GM19238 (cell line): ENCODE measurements around the gene CS.
"Not testable (repeated sequence)": the region's sequence is repeated elsewhere in the genome, so short reads cannot be mapped to it uniquely, and the experiment has no call there.

Experiments
- DNase-seq: peaks from one replicate; pipeline ENCODE4 v3.0.0; 2011; ENCODE audit warnings: low spot score; ENCODE audit not compliant: insufficient read length

Gene CS

DNA sequence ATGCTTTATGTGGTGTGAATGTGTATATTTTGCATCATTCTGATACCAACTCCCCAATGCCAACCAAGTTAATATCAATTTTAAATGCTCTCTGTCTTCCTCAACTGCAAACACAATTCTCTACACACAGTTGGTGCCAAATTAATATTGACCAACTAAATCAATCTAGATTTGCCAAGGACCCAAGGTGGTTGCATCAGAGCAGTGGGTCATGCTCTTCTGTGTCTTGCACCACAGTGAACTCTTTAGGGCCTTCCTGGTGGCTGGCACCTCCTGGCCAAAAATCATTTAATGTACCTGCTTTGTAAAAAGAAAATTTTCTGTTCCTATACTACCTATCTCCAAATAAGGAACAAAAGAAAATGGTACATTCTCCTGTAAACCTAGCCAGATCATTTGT, 19.3 kb downstream of the CS start:
- no peak for DNase-seq

DNA sequence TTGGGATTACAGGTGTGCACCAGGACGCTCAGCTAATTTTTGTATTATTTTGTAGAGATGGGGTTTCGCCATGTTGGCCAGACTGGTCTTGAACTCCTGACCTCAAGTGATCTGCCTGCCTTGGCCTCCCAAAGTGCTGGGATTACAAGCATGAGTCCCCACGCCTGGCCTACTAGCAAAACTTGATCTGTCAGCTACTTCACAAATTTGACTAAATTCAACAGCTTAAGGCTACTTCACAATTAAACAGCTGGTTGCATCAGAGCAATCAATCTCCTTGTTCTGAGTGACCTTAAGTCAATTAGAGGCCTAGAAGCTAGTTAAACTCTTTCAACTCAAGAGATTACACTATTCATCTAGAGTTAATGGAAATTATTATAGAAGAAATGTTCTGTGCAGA, 21.2 kb downstream of the CS start:
- DNase-seq: no peak

DNA sequence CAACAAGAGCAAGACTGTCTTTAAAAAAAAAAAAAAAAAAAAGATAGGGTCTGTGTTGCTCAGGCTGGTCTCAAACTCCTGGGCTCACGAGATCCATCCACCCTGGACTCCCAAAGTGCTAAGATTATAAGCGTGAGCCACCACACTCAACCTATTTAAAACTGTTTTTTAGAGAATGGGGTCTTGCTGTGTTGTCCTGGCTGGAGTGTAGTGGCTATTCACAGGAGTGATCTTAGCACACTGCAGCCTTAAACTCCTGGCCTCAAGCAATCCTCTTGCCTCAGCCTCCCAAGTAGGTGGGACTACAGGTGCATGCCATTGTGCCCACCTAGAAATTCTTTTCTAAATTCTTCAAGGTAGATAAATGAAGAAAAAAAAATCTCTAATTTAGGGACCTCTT, 25.8 kb downstream of the CS start:
- DNase-seq: no peak

DNA sequence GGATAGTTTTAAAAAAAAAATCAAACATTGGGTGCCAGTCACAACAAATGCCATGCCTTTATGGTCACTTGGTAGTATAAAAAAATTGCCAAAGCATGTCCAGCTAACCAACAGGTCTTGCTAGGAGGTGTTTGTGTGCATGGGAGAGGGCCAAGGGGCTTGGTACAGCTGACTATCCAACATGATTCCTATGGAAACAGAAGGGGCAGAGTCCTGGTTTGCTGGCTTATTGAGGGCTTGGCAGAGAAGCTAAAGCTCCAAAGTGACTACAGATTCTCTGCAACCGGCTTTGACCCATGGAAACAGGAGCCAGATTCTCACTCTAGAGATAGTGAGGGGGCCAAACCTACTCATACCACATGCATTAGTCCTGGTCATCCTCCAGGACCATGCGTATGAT, 27.7 kb downstream of the CS start:
- not testable (repeated sequence) for DNase-seq

DNA sequence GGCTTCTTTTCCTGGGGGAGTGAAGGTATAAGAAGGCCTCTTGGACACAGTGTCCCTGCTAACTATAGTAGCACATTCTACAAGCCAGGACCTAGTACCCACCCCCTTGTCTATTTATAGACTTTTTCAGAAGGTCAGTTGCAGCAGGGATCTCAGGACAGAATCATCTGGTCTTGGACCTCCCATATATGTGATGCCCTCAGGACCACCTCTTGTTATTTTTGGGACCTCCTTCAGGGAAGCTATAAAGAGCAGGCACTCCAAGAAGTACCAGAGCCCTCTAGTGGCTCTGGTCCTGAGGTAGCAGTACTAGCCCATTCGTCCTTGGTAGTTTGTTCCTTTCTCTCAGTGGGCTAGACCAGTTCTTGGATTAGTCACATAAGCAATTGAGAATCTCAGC, 29.1 kb downstream of the CS start:
- DNase-seq: no peak

DNA sequence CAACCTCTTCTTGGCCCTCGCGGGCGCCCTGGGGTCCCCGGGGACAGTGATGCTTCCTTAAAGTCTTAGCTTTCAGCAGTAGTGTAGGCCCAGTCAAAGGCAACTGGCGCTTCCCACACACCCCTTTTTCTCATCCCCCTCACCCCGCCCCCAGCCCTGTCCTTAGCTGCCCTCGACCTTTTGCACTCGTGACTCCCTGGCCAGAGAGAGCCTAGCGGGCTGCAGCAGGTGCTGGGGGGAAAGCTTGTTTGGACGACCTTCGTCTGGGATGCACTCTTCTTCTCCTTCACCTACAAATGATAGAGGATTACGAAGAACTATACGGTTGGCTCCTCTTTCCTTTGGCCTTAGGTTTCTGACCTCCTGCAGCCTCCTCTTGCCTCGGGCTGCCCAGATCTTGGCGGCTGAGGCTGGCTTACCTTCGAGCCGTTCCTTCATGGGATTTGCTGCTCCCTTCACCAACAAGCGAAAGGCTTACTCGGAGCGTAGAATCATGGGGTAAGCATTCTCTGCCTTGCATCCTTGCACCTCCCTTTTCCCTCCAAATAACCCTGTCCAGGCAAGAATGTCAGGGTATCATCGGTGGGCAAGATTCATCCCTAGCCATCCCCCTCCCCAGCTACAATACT, 32.6 kb downstream of the CS start:
- no peak for DNase-seq

DNA sequence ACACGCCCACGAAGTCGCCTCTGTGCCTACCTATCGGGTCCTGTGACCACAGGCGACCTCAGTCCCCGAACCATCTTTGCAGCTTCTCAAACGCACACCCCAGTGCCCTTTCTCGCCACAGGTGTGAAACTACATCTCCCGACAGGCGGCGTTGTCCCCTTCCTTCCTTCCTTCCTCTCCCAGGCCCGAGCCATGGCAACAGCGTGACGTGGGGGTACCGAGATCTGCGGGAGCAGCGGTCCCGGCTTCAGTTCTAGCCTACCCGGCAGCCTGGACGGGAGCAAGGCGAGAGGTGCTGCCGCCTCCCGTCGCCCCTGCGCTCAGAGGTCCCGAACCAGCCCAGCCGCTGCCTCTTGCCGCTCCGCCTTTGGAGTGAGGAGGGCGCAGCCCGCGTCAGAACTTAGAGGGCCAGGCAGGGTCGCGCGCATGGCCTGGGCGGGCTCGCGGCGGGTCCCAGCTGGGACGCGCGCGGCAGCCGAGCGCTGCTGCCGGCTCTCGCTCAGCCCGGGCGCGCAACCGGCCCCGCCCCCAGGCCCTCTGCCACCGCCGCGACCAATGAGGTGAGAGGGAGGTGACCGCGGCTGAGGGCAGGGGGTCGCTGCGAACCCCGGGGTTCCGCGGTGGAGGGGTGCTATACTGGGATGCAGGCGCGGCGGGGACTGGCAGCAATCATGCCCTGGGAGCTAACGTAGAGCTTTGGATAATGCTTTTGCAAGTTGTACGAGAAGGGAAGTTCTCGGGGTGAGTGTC, 33.3 kb downstream of the CS start, which contains the start of gene COQ10A:
TSS of gene COQ10A (plus strand) at position 250 of the 750 bp plus-strand sequence. CDS start at position 427, 177 bp downstream.
- peak; percentile 96 for DNase-seq

DNA sequence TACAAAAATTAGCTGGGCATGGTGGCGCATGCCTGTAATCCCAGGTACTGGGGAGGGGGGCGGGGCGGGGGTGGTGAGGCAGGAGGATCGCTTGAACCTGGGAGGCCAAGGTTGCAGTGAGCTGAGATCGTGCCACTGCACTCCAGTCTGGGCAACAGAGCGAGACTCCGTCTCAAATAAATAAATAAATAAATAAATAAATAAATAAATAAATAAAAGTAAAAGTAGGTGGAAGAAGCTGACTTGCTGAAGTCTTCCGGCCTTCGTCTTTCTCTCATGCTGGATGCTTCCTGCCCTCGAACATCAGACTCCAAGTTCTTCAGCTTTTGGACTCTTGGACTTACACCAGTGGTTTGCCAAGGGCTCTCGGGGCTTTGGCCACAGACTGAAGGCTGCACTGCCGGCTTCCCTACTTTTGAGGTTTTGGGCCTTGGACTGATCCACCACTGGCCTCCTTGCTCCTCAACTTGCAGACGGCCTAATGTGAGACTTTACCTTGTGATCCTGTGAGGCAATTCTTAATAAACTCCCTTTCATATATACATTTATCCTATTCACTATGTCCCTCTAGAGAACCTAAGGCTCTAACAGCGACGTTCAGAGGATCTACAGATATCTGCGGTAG, 34.0 kb downstream of the CS start:
- not testable (repeated sequence) for DNase-seq

DNA sequence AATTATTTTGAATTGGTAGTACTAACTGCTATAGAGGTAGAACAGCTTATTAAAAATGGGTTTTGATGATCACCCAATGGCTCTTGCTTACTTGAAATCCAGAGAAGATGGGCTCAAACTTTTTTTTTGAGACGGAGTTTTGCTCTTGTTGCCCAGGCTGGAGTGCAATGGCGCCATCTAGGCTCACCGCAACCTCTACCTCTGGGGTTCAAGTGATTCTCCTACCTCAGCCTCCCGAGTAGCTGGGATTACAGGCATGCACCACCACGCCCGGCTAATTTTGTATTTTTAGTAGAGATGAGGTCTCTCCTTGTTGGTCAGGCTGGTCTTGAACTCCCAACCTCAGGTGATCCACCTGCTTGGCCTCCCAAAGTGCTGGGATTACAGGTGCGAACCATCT, 37.2 kb downstream of the CS start:
- not testable (repeated sequence) for DNase-seq

DNA sequence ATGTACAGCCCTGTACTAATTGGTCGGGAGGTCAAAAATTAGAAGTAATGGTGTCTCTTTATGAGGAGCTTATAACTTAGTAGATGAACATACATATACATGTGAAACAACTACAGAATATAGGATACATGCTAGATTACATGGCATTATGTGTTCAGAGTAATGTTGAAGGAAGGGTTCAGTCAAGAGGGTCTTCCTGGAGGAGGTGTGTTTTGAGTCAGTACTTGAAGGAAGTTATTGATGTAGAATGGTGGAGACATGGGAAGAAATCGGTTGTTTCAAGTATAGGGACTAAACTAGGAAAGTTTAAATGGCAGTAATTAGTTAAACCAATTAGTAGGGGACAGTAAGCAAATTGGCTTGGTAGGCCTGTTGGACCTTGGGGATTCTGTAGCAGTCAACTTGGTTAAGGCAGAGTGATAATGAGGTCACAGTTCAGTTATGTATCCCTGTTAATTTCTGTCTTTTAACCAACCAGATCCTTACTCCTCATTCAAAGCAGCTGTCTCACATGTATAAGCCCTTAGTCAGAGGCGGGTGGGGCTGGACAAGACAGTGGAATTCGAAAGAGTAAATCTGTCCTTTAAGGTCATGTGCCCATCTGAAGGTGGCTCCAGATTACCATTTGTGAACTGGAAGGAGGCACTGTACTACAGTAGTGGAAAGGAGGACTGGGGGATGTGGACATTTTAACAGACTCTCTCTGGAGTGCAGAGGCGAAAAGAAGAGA, 38.5 kb downstream of the CS start:
- DNase-seq: no peak

DNA sequence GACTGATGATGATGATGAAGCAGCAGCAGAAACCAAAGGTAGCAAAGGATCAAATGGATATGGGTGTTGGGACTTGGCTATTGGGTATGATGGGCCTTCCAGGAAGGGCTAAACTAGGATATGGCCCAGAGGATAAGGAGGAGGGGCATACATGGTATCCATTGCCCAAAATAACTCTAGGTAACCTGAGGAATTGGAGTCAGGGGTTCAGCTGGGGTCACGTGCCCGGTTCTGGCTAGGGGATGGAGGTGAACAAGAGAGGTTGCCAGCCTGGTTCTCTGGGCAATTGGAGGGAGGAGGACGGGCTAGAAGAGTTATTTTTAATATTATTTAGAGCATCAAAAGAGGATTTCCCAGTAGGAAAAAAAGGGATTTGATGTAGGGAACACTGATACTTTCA, 39.2 kb downstream of the CS start:
- no peak for DNase-seq

DNA sequence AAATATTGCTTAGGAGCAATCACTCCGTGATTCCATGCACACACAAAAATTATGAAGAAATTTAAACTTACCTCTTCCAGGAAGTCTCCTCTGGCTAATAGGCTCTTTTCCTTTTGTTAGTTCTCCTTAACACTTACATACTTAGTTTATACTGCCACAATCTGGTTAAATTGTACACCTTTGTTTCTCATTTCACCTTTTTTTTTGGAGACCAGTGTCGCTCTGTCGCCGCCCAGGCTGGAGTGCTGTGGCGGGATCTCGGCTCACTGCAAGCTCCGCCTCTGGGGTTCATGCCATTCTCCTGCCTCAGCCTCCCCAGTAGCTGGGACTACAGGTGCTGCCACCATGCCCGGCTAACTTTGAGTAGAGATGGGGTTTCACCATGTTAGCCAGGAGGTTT, 39.8 kb downstream of the CS start:
- no peak for DNase-seq

DNA sequence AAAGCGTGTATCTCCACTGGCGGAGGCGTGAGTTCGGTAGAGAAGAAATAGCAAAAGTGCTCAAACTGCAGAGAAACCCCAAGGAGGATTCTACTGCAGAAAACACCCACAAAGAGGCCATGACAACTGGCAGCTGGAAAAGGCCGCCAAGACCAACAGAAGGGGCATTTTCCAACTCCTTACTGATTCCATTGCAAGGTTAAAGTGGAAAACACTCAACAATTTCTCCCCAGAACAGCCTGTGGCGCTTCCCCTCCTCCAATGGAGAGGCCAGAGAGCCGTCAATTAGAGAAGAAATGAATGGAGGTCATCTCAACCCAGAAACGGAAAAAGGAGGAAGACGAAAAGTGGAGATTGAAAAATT, 41.3 kb downstream of the CS start:
- no peak for DNase-seq

DNA sequence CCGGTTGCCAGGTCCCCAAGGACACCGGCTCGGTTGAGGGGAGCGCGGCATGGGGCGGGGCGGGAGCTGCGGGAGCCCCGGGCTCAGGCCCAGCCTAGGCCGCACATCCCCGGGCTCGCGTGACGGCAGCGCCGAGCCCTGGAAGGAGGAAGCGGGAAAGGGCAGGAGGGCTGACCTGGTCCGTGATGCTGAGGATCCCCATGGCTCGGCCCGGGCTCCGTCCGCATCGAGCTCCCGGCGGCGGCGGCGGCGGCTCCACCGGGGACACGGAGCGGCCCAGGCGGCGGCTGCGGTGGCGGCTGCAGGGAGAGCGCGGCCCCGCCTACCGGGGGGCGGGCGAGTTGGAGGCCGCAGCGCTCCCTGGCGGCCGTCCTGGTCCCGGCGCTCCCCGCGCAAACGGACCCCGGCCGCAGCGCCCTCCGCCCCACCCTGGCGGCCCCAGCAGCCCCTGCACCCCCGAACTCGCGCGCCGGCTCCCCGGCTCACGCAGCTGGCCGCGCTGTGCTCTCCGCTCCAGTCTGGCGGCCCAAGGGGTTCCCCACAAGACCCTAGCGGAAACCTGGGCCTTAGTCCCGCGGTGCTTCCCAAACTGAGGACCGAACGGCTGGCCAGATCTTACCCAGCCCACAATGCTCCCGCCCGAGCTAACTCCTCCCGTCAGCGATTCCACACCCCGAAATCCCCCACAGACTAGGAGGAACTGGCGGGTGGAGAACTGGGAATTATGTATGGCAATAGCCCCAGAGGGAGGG, 41.9 kb downstream of the CS start, which contains the start of gene ANKRD52:
TSS of gene ANKRD52 (minus strand) at position 317 of the 752 bp plus-strand sequence. CDS start at position 202, 115 bp downstream.
- DNase-seq: peak; percentile 94

DNA sequence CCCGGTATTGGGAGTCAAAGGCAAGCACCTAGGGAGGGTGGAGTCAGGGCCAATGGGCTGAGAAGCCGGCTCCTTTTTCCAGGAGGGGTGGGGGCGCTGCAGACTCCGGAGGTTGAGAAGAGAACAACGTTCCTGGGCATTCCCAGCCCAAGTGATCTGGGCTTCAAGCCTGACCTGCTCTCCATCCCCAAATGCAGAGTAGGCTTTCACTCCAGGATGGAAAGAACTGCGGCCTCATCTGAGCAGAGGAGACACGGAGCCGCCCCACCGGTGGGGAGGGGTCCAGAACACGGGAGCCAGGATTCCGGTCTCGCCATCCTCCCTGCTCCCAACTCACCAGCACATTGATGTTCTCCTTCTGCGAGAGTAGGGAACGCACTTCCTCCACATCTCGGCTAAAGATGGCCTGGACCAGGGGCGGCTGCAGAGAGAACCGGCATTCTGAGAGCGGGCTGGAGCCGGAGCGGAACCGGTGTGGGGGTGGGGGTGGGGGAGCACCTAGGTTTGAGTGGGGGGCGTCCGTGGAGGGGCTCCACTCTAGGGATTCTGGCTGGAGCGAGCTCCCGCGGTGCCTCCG, 42.6 kb downstream of the CS start:
- DNase-seq: no peak

DNA sequence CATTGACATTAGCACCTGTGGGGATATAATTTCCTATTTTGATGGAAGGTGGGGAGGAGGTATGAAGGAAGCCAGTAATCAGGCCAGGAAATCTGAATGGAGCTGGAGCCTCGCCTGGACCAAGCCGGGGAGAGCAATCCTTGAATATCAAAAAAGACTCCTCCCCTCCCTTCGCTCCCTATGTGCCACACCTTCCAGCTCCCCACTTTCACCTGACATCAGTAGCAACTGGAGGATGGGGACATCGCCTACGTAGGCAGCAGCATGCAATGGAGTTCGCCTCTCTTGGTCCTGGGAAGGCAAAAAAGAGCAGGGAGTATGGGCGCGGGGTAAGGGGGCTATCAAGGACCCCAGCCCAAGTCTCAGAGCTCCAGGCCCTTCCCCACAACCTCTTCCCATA, 43.1 kb downstream of the CS start:
- no peak for DNase-seq

DNA sequence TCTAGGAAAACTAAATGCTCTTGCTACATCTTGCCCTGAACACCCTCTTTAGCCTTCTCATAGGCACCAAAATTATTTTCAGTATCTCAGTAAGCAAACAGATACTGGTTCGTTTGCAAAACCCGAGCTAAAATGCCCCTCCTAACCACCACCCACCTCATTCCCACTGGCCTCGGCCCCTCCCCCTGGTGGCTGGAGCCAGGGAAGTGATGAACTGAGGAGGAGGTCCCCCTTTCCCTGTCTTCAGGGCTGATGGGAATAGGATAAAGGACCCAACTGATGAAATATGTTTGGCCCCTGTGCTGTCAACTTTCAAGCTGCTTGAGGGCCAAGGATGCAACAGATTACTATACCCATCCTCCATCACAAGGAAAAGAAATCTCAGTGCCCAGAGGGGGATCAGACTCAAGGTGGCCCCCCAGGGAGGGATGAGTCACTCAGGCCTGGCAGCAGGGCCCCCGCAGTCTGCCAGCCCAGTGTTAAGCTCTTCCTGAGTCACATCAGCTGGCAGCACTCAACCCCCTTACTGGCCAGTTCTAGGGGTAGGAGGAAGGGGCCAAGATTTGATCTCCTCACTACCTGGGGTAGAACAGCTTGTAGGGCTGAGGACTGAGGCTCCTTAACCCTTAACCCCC, 43.7 kb downstream of the CS start:
- DNase-seq: no peak

DNA sequence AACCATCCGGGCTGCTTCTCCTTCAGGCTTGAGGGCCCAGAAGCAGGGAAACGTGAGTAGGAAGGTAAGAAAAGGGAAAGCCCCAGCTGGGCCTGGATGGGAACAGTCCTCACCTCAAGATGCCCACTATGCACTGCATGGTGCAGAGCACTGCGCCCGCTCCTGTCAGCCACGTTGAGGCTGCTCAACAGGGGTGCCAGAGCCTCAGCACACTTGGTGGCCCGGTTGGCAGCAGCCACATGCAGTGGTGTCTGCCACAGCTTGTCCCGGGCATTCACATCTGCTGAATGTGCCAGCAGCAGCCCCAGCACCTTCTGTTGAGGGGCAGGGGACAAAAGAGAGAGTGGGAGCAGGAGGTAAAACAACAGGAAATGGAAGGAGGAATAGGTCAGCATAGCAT, 44.5 kb downstream of the CS start:
- DNase-seq: no peak

DNA sequence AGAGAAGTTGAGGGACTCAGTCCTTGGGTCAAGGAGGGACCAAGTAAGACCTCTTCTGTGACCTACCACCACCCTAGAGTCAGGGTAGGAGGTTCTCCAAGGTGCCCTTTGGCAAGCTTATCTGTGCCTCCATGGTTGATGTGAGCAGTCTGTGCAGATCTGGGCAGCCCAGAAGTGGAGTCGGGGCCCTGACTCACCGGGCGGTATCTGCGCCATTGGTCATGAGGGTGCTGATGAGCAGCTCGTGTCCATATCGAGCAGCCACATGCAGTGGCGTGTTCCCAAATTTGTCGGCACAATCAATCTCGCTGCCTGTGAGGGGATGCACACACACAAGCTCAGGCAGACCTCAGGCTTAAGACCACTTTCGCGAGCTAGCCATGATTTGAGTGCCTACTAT, 47.0 kb downstream of the CS start:
- DNase-seq: no peak

DNA sequence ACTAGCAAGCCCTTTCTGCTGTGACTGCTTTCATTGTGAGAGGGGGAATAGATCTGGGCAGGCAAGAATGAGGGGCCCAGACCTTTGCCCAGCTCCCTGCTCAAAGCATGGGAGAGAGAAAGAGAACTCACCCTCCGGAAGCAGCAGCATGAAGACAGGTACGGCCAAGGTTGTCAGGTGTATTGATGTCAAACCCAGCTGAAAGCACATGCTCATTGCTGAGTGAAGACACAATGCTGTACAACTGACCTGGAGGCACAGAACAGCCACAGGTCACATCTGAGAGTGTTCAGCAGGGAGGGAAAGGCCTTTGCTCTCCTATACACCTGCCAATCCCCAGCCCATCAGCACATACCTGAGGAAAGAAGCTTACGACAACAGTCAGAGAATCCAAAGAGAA, 47.5 kb downstream of the CS start:
- DNase-seq: no peak
